ENCODE data around the gene MCC. TPM values are rescaled to one million over a fixed set of nuclear protein-coding genes. Genes with fewer than 3 reads are reported as not detected.

The MCC gene
- total RNA-seq, 2 donors from 2014 or later, result 164 to 187 TPM

- H3K4me3 Mint-ChIP-seq, result no peak overlapping the region
- H3K9me3 Mint-ChIP-seq, result no peaks in the 10 kb centered on the region
- no peaks in the 10 kb centered on the region for H3K4me1 ChIP-seq (ENCODE audit: control insufficient read depth, insufficient read depth, low read length)
- TF ChIP-seq CTCF (conservative IDR thresholded peaks at IDR 0.05), result no peak
- no peaks in the 10 kb centered on the region for H3K9me3 ChIP-seq (ENCODE audit: control insufficient read depth, low read length)
- H3K27ac Mint-ChIP-seq, result no peak overlapping the region
- no peak overlapping the region for H3K4me3 ChIP-seq (ENCODE audit: low read length)
- H3K4me1 Mint-ChIP-seq, result peaks cover 6% of the 10 kb centered on the region
- no peak overlapping the region for H3K27ac ChIP-seq (ENCODE audit: low read depth, low read length)
- H3K36me3 ChIP-seq (ENCODE audit: control insufficient read depth, insufficient read depth, low read length), result no peaks in the 10 kb centered on the region
- no peaks in the 10 kb centered on the region for H3K36me3 Mint-ChIP-seq (ENCODE audit: low read depth)
- H3K27me3 ChIP-seq (ENCODE audit: control insufficient read depth, insufficient read depth, low read length, poor library complexity, severe bottlenecking), result no peaks in the 10 kb centered on the region
- DNase-seq, result no peak
- no peaks in the 10 kb centered on the region for H3K27me3 Mint-ChIP-seq (ENCODE audit: insufficient read depth)
- H3K9ac ChIP-seq (ENCODE audit: extremely low read depth, low read length, poor library complexity, severe bottlenecking), result no peak overlapping the region
Measured at GRCh38 chr5:113381791-113382190, 106.5 kb downstream of the MCC start.

- Histone ChIP-seq H3K27ac (ENCODE audit: low read depth, low read length) (no peak overlapping the region), H3K9ac (ENCODE audit: extremely low read depth, low read length, poor library complexity, severe bottlenecking) (no peak overlapping the region), H3K9me3 (ENCODE audit: control insufficient read depth, low read length) (no peaks in the 10 kb centered on the region), H3K36me3 (ENCODE audit: control insufficient read depth, insufficient read depth, low read length) (no peaks in the 10 kb centered on the region), H3K4me3 (ENCODE audit: low read length) (no peak overlapping the region), H3K4me1 (ENCODE audit: control insufficient read depth, insufficient read depth, low read length) (no peaks in the 10 kb centered on the region), H3K27me3 (ENCODE audit: control insufficient read depth, insufficient read depth, low read length, poor library complexity, severe bottlenecking) (no peaks in the 10 kb centered on the region)
- no peak overlapping the region for H3K27ac Mint-ChIP-seq
- no peaks in the 10 kb centered on the region for H3K9me3 Mint-ChIP-seq
- no peaks in the 10 kb centered on the region for H3K27me3 Mint-ChIP-seq (ENCODE audit: insufficient read depth)
- TF ChIP-seq CTCF (conservative IDR thresholded peaks at IDR 0.05), result no peak
- DNase-seq, result no peak
- H3K4me1 Mint-ChIP-seq, result peaks cover 6% of the 10 kb centered on the region
- H3K36me3 Mint-ChIP-seq (ENCODE audit: low read depth), result no peaks in the 10 kb centered on the region
- WGBS, 2 experiments (ENCODE audit: insufficient coverage in 1 of 2, insufficient read length in 1 of 2), result 94 to 100% methylated on average over 3 of the region's 3 CpGs
- H3K4me3 Mint-ChIP-seq, result no peak overlapping the region
Measured at GRCh38 chr5:113380807-113381326, 107.4 kb downstream of the MCC start.

- peaks cover under 1% of the 10 kb centered on the region for H3K4me1 Mint-ChIP-seq
- no peak overlapping the region for H3K4me3 ChIP-seq (ENCODE audit: low read length)
- no peak overlapping the region for H3K27ac Mint-ChIP-seq
- no peak overlapping the region for H3K9ac ChIP-seq (ENCODE audit: extremely low read depth, low read length, poor library complexity, severe bottlenecking)
- H3K4me1 ChIP-seq (ENCODE audit: control insufficient read depth, insufficient read depth, low read length), result no peaks in the 10 kb centered on the region
- no peaks in the 10 kb centered on the region for H3K27me3 Mint-ChIP-seq (ENCODE audit: insufficient read depth)
- no peaks in the 10 kb centered on the region for H3K36me3 Mint-ChIP-seq (ENCODE audit: low read depth)
- no peaks in the 10 kb centered on the region for H3K9me3 Mint-ChIP-seq
- no peak overlapping the region for H3K4me3 Mint-ChIP-seq
- no peak for TF ChIP-seq CTCF (conservative IDR thresholded peaks at IDR 0.05)
- H3K27ac ChIP-seq (ENCODE audit: low read depth, low read length), result no peak overlapping the region
- H3K27me3 ChIP-seq (ENCODE audit: control insufficient read depth, insufficient read depth, low read length, poor library complexity, severe bottlenecking), result no peaks in the 10 kb centered on the region
- H3K9me3 ChIP-seq (ENCODE audit: control insufficient read depth, low read length), result no peaks in the 10 kb centered on the region
- 91 to 94% methylated on average over 6 to 7 of the region's 7 CpGs for WGBS, 2 experiments (ENCODE audit: insufficient coverage in 1 of 2, insufficient read length in 1 of 2)
- no peak for DNase-seq
- no peaks in the 10 kb centered on the region for H3K36me3 ChIP-seq (ENCODE audit: control insufficient read depth, insufficient read depth, low read length)
Measured at GRCh38 chr5:113379936-113380806, 108.1 kb downstream of the MCC start.
